HepG2 (cell line): Measurements from ENCODE around the gene SDR39U1. TPM values are rescaled to one million over a fixed set of nuclear protein-coding genes. Genes with fewer than 3 reads are reported as not detected.

Experiments used
- HOXA7 ChIP-seq: sonication (generic); formaldehyde crosslinking; IDR thresholded peaks from 2 replicates; pipeline ENCODE4 v1.8.1; 2022; ENCODE audit warnings: mild to moderate bottlenecking, missing genetic modification reagents, moderate library complexity
- ISL2 ChIP-seq: sonication (generic); formaldehyde crosslinking; IDR thresholded peaks from 2 replicates; pipeline ENCODE4 v1.5.0; 2020; ENCODE audit warnings: missing genetic modification reagents
- KDM2A ChIP-seq: sonication (generic); formaldehyde crosslinking; IDR thresholded peaks from 2 replicates; pipeline ENCODE4 v1.4.0; 2020; ENCODE audit warnings: low read depth, missing genetic modification reagents, borderline replicate concordance
- MED13 ChIP-seq: sonication (generic); formaldehyde crosslinking; IDR thresholded peaks from 2 replicates; pipeline ENCODE4 v1.5.0; 2020; ENCODE audit warnings: missing genetic modification reagents
- TBX3 ChIP-seq: fragments of 450-650 bp; IDR thresholded peaks from 2 replicates; pipeline ENCODE4 v1.6.1; 2017; ENCODE audit warnings: antibody characterized with exemption, mild to moderate bottlenecking, inconsistent platforms, borderline replicate concordance
- ZBTB42 ChIP-seq: sonication (generic); formaldehyde crosslinking; IDR thresholded peaks from 2 replicates; pipeline ENCODE4 v1.5.0; 2020; ENCODE audit warnings: mild to moderate bottlenecking, missing genetic modification reagents
- ZNF143 ChIP-seq: sonication (generic); formaldehyde crosslinking; IDR thresholded peaks from 2 replicates; pipeline ENCODE4 v1.4.0; 2020; ENCODE audit warnings: missing genetic modification reagents
- ZNF549 ChIP-seq: sonication (generic); formaldehyde crosslinking; IDR thresholded peaks from 2 replicates; pipeline ENCODE4 v1.5.0; 2020; ENCODE audit warnings: missing genetic modification reagents
- ZNF598 ChIP-seq: sonication (generic); formaldehyde crosslinking; IDR thresholded peaks from 2 replicates; pipeline ENCODE4 v1.5.1; 2020; ENCODE audit warnings: mild to moderate bottlenecking, missing genetic modification reagents, borderline replicate concordance
- ZNF883 ChIP-seq: sonication (generic); formaldehyde crosslinking; IDR thresholded peaks from 2 replicates; pipeline ENCODE4 v1.5.1; 2020; ENCODE audit warnings: mild to moderate bottlenecking, missing genetic modification reagents; ENCODE audit errors: not compliant biosample characterization
- polyA plus RNA-seq, 8 experiments: library from polyadenylated mRNA; depleted of rRNA in 3 of 8; stranded (reverse) in 7 of 8; unstranded in 1 of 8; fragments of >200 nt; fragmentation: Illumina TruSeq in 4 of 8; extraction: Trizol in 4 of 8; gene quantifications; 2 replicates each; pipeline versions ENCODE4 v1.2.1 to v1.2.3, GENCODE V29; 2011 to 2016; ENCODE audit warnings: low read depth in 4 of 8, missing spikeins in 1 of 8, mixed read lengths in 1 of 8; ENCODE audit not compliant: insufficient read depth in 1 of 8
- total RNA-seq, 5 experiments: library from RNA; depleted of rRNA; stranded (reverse); fragments of >200 nt; fragmentation: Illumina TruSeq; extraction: Trizol; gene quantifications; 2 replicates each; pipeline ENCODE4 v1.2.3, GENCODE V29; 2016; ENCODE audit warnings: low read depth in 1 of 5
- TF ChIP-seq, protein P1 (sequence below): IDR thresholded peaks from 2 replicates; pipeline ENCODE4 v1.6.1; 2016; ENCODE audit warnings: low read depth, control low read depth
- TF ChIP-seq, protein P2 (sequence below): IDR thresholded peaks from 2 replicates; pipeline ENCODE4 v1.6.1; 2012; ENCODE audit warnings: low read length, improper control_type of control experiment
- TF ChIP-seq, protein P3 (sequence below): sonication (generic); formaldehyde crosslinking; IDR thresholded peaks from 2 replicates; pipeline ENCODE4 v1.8.1; 2022; ENCODE audit warnings: mild to moderate bottlenecking, missing genetic modification reagents
- TF ChIP-seq, protein P4 (sequence below): IDR thresholded peaks from 2 replicates; pipeline ENCODE4 v1.6.1; 2012; ENCODE audit warnings: low read depth, low read length, improper control_type of control experiment
- TF ChIP-seq, protein P5 (sequence below): sonication (generic); formaldehyde crosslinking; IDR thresholded peaks from 2 replicates; pipeline ENCODE4 v1.5.1; 2020; ENCODE audit warnings: mild to moderate bottlenecking, missing genetic modification reagents, borderline replicate concordance

SDR39U1 gene
- total and polyA plus RNA-seq, 2 of the 13 experiments (the other 11 are each of a cell fraction or from before 2014, with no cell fraction given), result 34.4 to 129 TPM

DNA sequence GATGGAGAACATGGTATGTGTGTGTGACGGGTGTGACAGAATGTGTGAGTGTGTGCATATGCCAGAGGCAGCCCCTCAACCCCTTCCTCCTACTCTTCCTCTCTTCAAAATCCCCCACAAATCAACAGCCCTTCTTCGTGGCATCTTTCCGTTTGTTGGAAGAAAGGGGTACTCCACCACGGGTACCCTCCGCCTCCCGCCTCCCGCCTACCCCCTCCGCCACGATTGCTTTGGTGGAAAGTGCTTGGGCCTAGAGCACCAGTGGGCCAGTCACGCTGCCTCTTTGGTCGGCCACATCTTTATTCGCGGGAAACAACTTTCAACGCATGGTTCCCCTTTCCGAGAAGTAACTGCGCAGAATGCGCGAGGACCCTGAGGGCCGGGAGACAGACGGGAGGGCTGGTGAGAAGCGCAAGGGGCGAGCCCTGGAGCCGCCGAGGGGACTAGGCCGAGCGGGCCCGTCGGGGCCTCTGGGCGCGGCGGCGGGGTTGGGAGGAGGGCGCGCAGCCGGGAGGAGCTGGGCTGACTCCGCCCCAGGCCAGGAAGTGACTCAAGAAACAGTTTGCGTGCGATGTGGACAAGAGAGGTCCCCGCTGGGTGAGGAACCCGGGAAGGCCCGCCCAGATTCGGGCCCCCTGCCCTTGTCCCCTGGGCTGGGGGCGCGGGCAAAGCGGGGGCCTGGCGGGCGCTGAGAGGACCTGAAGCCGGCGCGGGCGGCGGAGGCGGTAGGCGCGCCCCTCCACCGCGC, 13.0 kb downstream of the SDR39U1 start, which contains the start of the genes CBLN3 and KHNYN (continued):
- TF ChIP-seq, protein P1, sequence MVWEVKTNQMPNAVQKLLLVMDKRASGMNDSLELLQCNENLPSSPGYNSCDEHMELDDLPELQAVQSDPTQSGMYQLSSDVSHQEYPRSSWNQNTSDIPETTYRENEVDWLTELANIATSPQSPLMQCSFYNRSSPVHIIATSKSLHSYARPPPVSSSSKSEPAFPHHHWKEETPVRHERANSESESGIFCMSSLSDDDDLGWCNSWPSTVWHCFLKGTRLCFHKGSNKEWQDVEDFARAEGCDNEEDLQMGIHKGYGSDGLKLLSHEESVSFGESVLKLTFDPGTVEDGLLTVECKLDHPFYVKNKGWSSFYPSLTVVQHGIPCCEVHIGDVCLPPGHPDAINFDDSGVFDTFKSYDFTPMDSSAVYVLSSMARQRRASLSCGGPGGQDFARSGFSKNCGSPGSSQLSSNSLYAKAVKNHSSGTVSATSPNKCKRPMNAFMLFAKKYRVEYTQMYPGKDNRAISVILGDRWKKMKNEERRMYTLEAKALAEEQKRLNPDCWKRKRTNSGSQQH (CRISPR knock-in tag), result no peak; the same call in 1 of the 2 replicates
- TF ChIP-seq KDM2A (CRISPR knock-in tag) (peak; percentile 96), ZNF598 (CRISPR knock-in tag) (peak; percentile 97), ZNF143 (peak; percentile 12; the same call in 1 of the 2 replicates), ISL2 (CRISPR knock-in tag) (no peak), MED13 (CRISPR knock-in tag) (no peak), HOXA7 (CRISPR knock-in tag) (no peak; the same call in 1 of the 2 replicates), ZBTB42 (peak; percentile 48; the same call in 1 of the 2 replicates), TBX3 (no peak), ZNF883 (CRISPR knock-in tag) (peak; percentile 99), ZNF549 (no peak)
- TF ChIP-seq, protein P2, sequence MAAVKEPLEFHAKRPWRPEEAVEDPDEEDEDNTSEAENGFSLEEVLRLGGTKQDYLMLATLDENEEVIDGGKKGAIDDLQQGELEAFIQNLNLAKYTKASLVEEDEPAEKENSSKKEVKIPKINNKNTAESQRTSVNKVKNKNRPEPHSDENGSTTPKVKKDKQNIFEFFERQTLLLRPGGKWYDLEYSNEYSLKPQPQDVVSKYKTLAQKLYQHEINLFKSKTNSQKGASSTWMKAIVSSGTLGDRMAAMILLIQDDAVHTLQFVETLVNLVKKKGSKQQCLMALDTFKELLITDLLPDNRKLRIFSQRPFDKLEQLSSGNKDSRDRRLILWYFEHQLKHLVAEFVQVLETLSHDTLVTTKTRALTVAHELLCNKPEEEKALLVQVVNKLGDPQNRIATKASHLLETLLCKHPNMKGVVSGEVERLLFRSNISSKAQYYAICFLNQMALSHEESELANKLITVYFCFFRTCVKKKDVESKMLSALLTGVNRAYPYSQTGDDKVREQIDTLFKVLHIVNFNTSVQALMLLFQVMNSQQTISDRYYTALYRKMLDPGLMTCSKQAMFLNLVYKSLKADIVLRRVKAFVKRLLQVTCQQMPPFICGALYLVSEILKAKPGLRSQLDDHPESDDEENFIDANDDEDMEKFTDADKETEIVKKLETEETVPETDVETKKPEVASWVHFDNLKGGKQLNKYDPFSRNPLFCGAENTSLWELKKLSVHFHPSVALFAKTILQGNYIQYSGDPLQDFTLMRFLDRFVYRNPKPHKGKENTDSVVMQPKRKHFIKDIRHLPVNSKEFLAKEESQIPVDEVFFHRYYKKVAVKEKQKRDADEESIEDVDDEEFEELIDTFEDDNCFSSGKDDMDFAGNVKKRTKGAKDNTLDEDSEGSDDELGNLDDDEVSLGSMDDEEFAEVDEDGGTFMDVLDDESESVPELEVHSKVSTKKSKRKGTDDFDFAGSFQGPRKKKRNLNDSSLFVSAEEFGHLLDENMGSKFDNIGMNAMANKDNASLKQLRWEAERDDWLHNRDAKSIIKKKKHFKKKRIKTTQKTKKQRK, result no peak
- TF ChIP-seq, protein P3, sequence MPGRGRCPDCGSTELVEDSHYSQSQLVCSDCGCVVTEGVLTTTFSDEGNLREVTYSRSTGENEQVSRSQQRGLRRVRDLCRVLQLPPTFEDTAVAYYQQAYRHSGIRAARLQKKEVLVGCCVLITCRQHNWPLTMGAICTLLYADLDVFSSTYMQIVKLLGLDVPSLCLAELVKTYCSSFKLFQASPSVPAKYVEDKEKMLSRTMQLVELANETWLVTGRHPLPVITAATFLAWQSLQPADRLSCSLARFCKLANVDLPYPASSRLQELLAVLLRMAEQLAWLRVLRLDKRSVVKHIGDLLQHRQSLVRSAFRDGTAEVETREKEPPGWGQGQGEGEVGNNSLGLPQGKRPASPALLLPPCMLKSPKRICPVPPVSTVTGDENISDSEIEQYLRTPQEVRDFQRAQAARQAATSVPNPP (CRISPR knock-in tag), result peak; percentile 91; the same call in 1 of the 2 replicates
- TF ChIP-seq, protein P4, sequence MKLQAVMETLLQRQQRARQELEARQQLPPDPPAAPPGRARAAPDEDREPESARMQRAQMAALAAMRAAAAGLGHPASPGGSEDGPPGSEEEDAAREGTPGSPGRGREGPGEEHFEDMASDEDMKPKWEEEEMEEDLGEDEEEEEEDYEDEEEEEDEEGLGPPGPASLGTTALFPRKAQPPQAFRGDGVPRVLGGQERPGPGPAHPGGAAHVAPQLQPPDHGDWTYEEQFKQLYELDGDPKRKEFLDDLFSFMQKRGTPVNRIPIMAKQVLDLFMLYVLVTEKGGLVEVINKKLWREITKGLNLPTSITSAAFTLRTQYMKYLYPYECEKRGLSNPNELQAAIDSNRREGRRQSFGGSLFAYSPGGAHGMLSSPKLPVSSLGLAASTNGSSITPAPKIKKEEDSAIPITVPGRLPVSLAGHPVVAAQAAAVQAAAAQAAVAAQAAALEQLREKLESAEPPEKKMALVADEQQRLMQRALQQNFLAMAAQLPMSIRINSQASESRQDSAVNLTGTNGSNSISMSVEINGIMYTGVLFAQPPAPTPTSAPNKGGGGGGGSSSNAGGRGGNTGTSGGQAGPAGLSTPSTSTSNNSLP, result 0 out of 2 replicates have a peak, but pooled peaks have one; percentile 12
- TF ChIP-seq, protein P5, sequence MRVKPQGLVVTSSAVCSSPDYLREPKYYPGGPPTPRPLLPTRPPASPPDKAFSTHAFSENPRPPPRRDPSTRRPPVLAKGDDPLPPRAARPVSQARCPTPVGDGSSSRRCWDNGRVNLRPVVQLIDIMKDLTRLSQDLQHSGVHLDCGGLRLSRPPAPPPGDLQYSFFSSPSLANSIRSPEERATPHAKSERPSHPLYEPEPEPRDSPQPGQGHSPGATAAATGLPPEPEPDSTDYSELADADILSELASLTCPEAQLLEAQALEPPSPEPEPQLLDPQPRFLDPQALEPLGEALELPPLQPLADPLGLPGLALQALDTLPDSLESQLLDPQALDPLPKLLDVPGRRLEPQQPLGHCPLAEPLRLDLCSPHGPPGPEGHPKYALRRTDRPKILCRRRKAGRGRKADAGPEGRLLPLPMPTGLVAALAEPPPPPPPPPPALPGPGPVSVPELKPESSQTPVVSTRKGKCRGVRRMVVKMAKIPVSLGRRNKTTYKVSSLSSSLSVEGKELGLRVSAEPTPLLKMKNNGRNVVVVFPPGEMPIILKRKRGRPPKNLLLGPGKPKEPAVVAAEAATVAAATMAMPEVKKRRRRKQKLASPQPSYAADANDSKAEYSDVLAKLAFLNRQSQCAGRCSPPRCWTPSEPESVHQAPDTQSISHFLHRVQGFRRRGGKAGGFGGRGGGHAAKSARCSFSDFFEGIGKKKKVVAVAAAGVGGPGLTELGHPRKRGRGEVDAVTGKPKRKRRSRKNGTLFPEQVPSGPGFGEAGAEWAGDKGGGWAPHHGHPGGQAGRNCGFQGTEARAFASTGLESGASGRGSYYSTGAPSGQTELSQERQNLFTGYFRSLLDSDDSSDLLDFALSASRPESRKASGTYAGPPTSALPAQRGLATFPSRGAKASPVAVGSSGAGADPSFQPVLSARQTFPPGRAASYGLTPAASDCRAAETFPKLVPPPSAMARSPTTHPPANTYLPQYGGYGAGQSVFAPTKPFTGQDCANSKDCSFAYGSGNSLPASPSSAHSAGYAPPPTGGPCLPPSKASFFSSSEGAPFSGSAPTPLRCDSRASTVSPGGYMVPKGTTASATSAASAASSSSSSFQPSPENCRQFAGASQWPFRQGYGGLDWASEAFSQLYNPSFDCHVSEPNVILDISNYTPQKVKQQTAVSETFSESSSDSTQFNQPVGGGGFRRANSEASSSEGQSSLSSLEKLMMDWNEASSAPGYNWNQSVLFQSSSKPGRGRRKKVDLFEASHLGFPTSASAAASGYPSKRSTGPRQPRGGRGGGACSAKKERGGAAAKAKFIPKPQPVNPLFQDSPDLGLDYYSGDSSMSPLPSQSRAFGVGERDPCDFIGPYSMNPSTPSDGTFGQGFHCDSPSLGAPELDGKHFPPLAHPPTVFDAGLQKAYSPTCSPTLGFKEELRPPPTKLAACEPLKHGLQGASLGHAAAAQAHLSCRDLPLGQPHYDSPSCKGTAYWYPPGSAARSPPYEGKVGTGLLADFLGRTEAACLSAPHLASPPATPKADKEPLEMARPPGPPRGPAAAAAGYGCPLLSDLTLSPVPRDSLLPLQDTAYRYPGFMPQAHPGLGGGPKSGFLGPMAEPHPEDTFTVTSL (CRISPR knock-in tag), result no peak
